MCF 10A (cell line): ENCODE results near the gene G6PD. TPM values are rescaled to one million over a fixed set of nuclear protein-coding genes. Genes with fewer than 3 reads are reported as not detected.
"Not testable (repeated sequence)": the region's sequence is repeated elsewhere in the genome, so short reads cannot be mapped to it uniquely, and the experiment has no call there.

Source experiments
- BruUV-seq: library from RNA; stranded (reverse); fragments of 400-500 nt; replicated peaks from 2 replicates; lab custom pipeline; 2021; lab: Mats Ljungman, UMichigan
- CTCF ChIA-PET: fragments of 300-600 bp; sonication (Branson Sonifier 250); formaldehyde crosslinking; extraction: SDS; loops from one replicate; lab custom pipeline; 2021; ENCODE audit warnings: antibody characterized with exemption, inconsistent platforms; lab: Yijun Ruan, JAX
- POLR2A ChIA-PET: fragments of 300-600, 350-650 bp; sonication (Branson Sonifier 250); formaldehyde crosslinking; extraction: SDS; loops from one replicate; lab custom pipeline; 2020; ENCODE audit warnings: antibody characterized with exemption, inconsistent platforms; lab: Yijun Ruan, JAX
- DNase-seq: peaks from one replicate; pipeline ENCODE4 v3.0.0-alpha.2; 2018; ENCODE audit not compliant: unreplicated experiment
- H3K27ac Mint-ChIP-seq: one replicate; pipeline ENCODE4 v1.8.0; 2022; ENCODE audit warnings: mild to moderate bottlenecking, low read depth, mixed read lengths; ENCODE audit not compliant: unreplicated experiment
- H3K27me3 Mint-ChIP-seq: one replicate; pipeline ENCODE4 v1.8.0; 2022; ENCODE audit warnings: mixed read lengths; ENCODE audit not compliant: insufficient read depth, unreplicated experiment
- H3K36me3 Mint-ChIP-seq: one replicate; pipeline ENCODE4 v1.8.0; 2022; ENCODE audit warnings: mild to moderate bottlenecking, moderate library complexity, mixed read lengths; ENCODE audit not compliant: insufficient read depth, unreplicated experiment
- H3K4me1 Mint-ChIP-seq: one replicate; pipeline ENCODE4 v1.8.0; 2022; ENCODE audit warnings: mixed read lengths; ENCODE audit not compliant: insufficient read depth, unreplicated experiment
- H3K4me3 Mint-ChIP-seq: one replicate; pipeline ENCODE4 v1.8.0; 2022; ENCODE audit warnings: mild to moderate bottlenecking, moderate library complexity, mixed read lengths; ENCODE audit not compliant: unreplicated experiment
- H3K9me3 Mint-ChIP-seq: one replicate; pipeline ENCODE4 v1.8.0; 2022; ENCODE audit warnings: mixed read lengths; ENCODE audit not compliant: unreplicated experiment
- CTCF ChIP-seq: fragments of 200-600 bp; IDR thresholded peaks from one replicate; pipeline ENCODE4 v1.8.0; 2022; ENCODE audit warnings: antibody characterized with exemption, mild to moderate bottlenecking; ENCODE audit not compliant: unreplicated experiment
- intact Hi-C: fragments of 100-400 bp; cut with micrococcal nuclease; formaldehyde crosslinking; loops from 2 replicates; pipeline ENCODE4 v1.14.1; 2022
- total RNA-seq: library from RNA; stranded (reverse); gene quantifications from 2 replicates; pipeline ENCODE4 v1.2.3, GENCODE V29; 2022

Gene G6PD
- total RNA-seq, 1 experiment from 2014 or later, result 49.5 TPM

GRCh38 chrX:154562295-154562694 lies 15.6 kb upstream of the G6PD start:
- POLR2A ChIA-PET, H3K27me3 Mint-ChIP-seq, H3K4me3 Mint-ChIP-seq, H3K36me3 Mint-ChIP-seq, H3K4me1 Mint-ChIP-seq, DNase-seq, H3K9me3 Mint-ChIP-seq, intact Hi-C loops, CTCF ChIA-PET, BruUV-seq, H3K27ac Mint-ChIP-seq: not testable (repeated sequence)

- H3K9me3 Mint-ChIP-seq, BruUV-seq, H3K4me3 Mint-ChIP-seq, H3K27ac Mint-ChIP-seq, H3K27me3 Mint-ChIP-seq, DNase-seq, intact Hi-C loops, CTCF ChIA-PET, H3K4me1 Mint-ChIP-seq, H3K36me3 Mint-ChIP-seq, POLR2A ChIA-PET: not testable (repeated sequence)
Observed at GRCh38 chrX:154560326-154560725, 13.7 kb upstream of the G6PD start.

GRCh38 chrX:154558896-154559295 lies 12.2 kb upstream of the G6PD start:
- BruUV-seq, H3K9me3 Mint-ChIP-seq, H3K27me3 Mint-ChIP-seq, H3K36me3 Mint-ChIP-seq, intact Hi-C loops, DNase-seq, CTCF ChIA-PET, H3K4me1 Mint-ChIP-seq, POLR2A ChIA-PET, H3K27ac Mint-ChIP-seq, H3K4me3 Mint-ChIP-seq: not testable (repeated sequence)

GRCh38 chrX:154558060-154558690 lies 11.5 kb upstream of the G6PD start:
- POLR2A ChIA-PET, intact Hi-C loops, BruUV-seq: not testable (repeated sequence)

GRCh38 chrX:154552112-154552806 lies 5.6 kb upstream of the G6PD start:
- BruUV-seq, POLR2A ChIA-PET, H3K4me3 Mint-ChIP-seq, H3K36me3 Mint-ChIP-seq, intact Hi-C loops, DNase-seq, CTCF ChIA-PET, H3K9me3 Mint-ChIP-seq, H3K27ac Mint-ChIP-seq: not testable (repeated sequence)
- H3K27me3 Mint-ChIP-seq, result peaks cover 46% of the 10 kb centered on the region
- H3K4me1 Mint-ChIP-seq, result peaks cover 11% of the 10 kb centered on the region

More at GRCh38 chrX:154558060-154558690, 11.5 kb upstream of the G6PD start:
- H3K4me3 Mint-ChIP-seq, H3K36me3 Mint-ChIP-seq, H3K4me1 Mint-ChIP-seq, H3K9me3 Mint-ChIP-seq, H3K27ac Mint-ChIP-seq, DNase-seq, CTCF ChIA-PET: not testable (repeated sequence)
- peaks cover 15% of the 10 kb centered on the region for H3K27me3 Mint-ChIP-seq

GRCh38 chrX:154549766-154550165 lies 3.1 kb upstream of the G6PD start:
- Mint-ChIP-seq H3K4me3 (peak overlapping the region; percentile 2), H3K4me1 (peaks cover 11% of the 10 kb centered on the region), H3K27ac (no peak overlapping the region), H3K27me3 (peaks cover 46% of the 10 kb centered on the region), H3K36me3 (peaks cover 6% of the 10 kb centered on the region), H3K9me3 (no peaks in the 10 kb centered on the region)
- BruUV-seq, result no TSS peak
- DNase-seq, result peak; percentile 24
- ChIA-PET POLR2A (interaction anchor here (0.7 kb wide), 1 partner anchor 54 kb away, joined by 3 read pairs; no protein-coding TSS in a partner anchor), CTCF (interaction anchor here (1.1 kb wide), 1 partner anchor 14 kb away, joined by 4 read pairs; no protein-coding TSS in a partner anchor)
- intact Hi-C loops, result no loop called here
- no peak for TF ChIP-seq CTCF
